ENCODE measurements around the gene CENPVL1.

The CENPVL1 gene

DNA sequence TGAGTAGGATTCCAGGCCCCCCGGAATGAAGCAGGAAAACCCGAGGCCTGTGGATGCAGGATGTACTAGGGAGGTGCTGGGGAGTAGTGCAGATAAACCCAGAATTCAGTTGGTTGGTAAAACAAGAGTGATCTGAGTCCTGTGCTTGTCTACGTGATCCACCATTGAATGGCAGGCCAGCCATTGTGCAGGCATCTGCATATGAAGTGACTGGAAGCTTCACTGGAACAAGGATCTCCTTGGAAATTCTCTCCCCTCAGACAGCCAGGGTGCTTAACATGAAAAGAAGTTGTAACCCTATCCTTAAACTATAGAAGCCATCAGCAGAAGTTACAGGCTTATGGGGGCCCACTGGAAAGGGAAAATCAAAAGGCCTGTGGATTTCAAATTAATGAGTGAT, 32.3 kb downstream of the CENPVL1 start:
- Histone ChIP-seq H3K27me3 (ENCODE audit: insufficient read depth, low read length) (no peaks in the 10 kb centered on the region), H3K27ac (ENCODE audit: low read depth, low read length) (peak overlapping the region; percentile 90), H3K9ac (ENCODE audit: low read depth, low read length) (peak overlapping the region; percentile 88), H3K36me3 (ENCODE audit: insufficient read depth, low read length) (peaks cover 10% of the 10 kb centered on the region), H3K4me1 (ENCODE audit: insufficient read depth, low read length) (0 out of 2 replicates have a peak, but pooled peaks cover 11% of the 10 kb centered on the region), H3K4me3 (ENCODE audit: low read length) (peak overlapping the region; percentile 97), H3K9me3 (ENCODE audit: insufficient read depth, low read depth, low read length) (no peaks in the 10 kb centered on the region)
- 3% methylated on average over 3 of the region's 3 CpGs for WGBS

DNA sequence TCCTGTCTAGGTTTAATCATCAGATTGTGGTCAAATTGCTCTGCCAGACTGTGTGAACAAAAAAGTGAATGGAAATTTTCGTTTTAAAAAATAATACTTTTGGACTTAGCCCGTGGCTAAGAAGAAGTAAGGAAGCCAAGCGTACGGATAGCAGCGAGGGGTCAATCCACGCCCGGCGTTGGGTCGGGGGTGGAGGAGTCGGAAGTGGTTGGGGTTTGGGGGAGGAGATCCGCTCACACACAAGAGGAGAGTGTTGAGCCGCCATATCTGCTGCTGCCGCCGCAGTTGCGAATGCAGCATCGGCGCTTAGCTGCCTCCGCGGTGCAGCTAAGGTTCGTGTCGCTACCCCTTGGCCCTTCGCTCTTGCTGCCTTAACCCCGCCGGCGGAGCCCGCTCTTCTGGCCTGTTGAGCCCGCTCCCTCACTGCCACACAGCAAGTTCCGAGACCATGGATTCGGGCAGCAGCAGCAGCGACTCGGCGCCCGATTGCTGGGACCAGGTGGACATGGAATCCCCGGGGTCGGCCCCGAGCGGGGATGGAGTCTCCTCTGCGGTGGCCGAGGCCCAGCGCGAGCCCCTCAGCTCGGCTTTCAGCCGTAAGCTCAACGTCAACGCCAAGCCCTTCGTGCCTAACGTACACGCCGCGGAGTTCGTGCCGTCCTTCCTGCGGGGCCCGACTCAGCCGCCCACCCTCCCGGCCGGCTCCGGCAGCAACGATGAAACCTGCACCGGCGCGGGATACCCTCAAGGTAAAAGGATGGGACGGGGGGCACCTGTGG, 33.1 kb downstream of the CENPVL1 start, which contains the start of gene GSPT2:
TSS of gene GSPT2 (plus strand) at position 264 of the 779 bp plus-strand sequence. CDS start at position 449, 185 bp downstream.
- under 1% methylated on average over 63 of the region's 63 CpGs for WGBS

DNA sequence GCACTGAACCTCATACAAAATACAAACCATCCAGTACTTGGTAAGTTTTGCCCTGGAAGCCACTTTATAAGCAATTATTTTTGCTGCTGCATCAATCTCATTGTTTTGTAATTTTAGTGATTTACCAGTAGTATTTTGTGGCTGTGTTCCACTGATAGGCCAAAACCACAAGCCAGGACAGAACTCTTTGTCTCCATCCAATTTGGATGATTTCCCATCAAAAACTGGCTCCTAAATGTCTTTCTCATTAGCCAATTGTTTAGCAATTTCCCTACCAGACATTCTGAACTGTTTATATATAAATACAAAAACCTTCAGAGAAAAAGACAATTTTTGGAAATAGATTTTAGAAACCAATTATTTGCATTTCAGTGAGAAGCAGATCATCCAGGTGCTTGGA, 37.4 kb downstream of the CENPVL1 start:
- H3K9ac ChIP-seq (ENCODE audit: low read depth, low read length), result no peak overlapping the region
- H3K27me3 ChIP-seq (ENCODE audit: insufficient read depth, low read length), result no peaks in the 10 kb centered on the region
- H3K9me3 ChIP-seq (ENCODE audit: insufficient read depth, low read depth, low read length), result no peaks in the 10 kb centered on the region
- 0 out of 2 replicates have a peak, but pooled peaks cover 3% of the 10 kb centered on the region for H3K4me1 ChIP-seq (ENCODE audit: insufficient read depth, low read length)
- H3K4me3 ChIP-seq (ENCODE audit: low read length), result no peak overlapping the region
- no peak overlapping the region for H3K27ac ChIP-seq (ENCODE audit: low read depth, low read length)
- H3K36me3 ChIP-seq (ENCODE audit: insufficient read depth, low read length), result peaks cover 10% of the 10 kb centered on the region

More for the DNA sequence above, 33.1 kb downstream of the CENPVL1 start, which contains the start of gene GSPT2:
- H3K27me3 ChIP-seq (ENCODE audit: insufficient read depth, low read length), result no peaks in the 10 kb centered on the region
- H3K4me3 ChIP-seq (ENCODE audit: low read length), result peak within 1 kb of the TSS; percentile 97
- peaks cover 10% of the 10 kb centered on the region for H3K36me3 ChIP-seq (ENCODE audit: insufficient read depth, low read length)
- H3K4me1 ChIP-seq (ENCODE audit: insufficient read depth, low read length), result 0 out of 2 replicates have a peak, but pooled peaks cover 11% of the 10 kb centered on the region
- H3K9me3 ChIP-seq (ENCODE audit: insufficient read depth, low read depth, low read length), result no peaks in the 10 kb centered on the region
- H3K9ac ChIP-seq (ENCODE audit: low read depth, low read length), result peak within 1 kb of the TSS; percentile 88
- peak within 1 kb of the TSS; percentile 90 for H3K27ac ChIP-seq (ENCODE audit: low read depth, low read length)

DNA sequence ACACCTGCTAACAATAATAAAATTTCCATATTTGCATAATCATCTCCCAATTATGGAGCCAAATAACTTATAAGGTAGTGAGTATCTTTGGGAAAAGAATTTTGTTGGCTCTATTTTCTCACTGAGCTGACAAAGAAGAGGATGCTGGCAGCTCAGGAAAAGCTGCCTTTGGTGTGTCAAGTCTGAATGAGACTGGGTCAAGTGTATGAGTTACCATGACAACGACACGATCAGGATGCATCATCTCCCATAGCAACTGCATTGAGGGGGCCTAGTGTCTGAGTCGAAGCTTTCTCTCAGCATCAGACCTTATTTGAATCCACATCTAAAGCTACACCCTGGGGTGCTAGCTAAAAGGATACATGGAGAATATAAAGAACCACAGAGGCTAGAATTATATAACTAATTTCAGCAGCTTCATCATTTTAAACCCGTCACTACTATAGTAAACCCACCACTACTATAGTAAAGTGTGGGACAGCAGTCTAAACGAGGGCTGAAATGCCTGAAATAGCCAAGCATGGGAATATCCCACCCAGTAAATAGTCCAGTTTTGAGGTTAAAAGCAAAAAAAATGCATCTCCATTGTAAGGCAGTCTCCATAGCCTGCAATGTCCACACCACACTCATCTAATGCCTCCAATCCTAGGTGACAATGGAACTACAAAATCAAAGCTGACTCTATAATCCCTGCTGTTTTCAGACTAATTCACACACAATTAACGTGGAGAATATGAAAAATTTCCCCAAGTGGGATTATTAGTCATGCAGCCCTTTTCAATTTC, 48.9 kb downstream of the CENPVL1 start:
- H3K4me1 ChIP-seq (ENCODE audit: insufficient read depth, low read length), result no peaks in the 10 kb centered on the region
- H3K9me3 ChIP-seq (ENCODE audit: insufficient read depth, low read depth, low read length), result no peaks in the 10 kb centered on the region
- no peaks in the 10 kb centered on the region for H3K36me3 ChIP-seq (ENCODE audit: insufficient read depth, low read length)
- H3K27me3 ChIP-seq (ENCODE audit: insufficient read depth, low read length), result no peaks in the 10 kb centered on the region
- no peak overlapping the region for H3K27ac ChIP-seq (ENCODE audit: low read depth, low read length)
- H3K9ac ChIP-seq (ENCODE audit: low read depth, low read length), result no peak overlapping the region
- WGBS, result 65% methylated on average over 3 of the region's 6 CpGs
- H3K4me3 ChIP-seq (ENCODE audit: low read length), result no peak overlapping the region

DNA sequence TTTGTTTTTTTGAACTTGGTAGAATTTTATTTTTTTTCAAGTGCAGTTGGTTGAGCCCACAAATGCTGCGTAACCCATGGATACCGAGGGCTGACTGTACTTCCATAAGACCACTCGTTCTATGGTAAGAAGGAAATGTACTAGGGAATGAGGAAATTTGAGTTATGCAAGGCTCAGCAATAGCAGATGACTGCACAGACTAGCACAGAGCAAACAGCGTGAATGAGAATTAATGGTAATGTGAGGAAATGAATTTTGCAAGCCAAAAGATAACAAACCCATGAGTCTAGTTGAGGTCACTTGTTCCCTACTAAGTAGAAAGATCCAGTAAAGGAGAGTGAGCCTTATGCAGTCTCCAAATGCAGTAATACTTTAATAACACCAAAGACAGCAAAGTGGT, 50.3 kb downstream of the CENPVL1 start:
- H3K9me3 ChIP-seq (ENCODE audit: insufficient read depth, low read depth, low read length), result no peaks in the 10 kb centered on the region
- H3K4me1 ChIP-seq (ENCODE audit: insufficient read depth, low read length), result no peaks in the 10 kb centered on the region
- H3K36me3 ChIP-seq (ENCODE audit: insufficient read depth, low read length), result no peaks in the 10 kb centered on the region
- WGBS, result 94% methylated on average over 4 of the region's 4 CpGs
- no peak overlapping the region for H3K9ac ChIP-seq (ENCODE audit: low read depth, low read length)
- H3K27ac ChIP-seq (ENCODE audit: low read depth, low read length), result no peak overlapping the region
- H3K4me3 ChIP-seq (ENCODE audit: low read length), result no peak overlapping the region
- H3K27me3 ChIP-seq (ENCODE audit: insufficient read depth, low read length), result no peaks in the 10 kb centered on the region

Measured in HUES64 (cell line).